ENCODE data around the gene PKP3. TPM values are rescaled to one million over a fixed set of nuclear protein-coding genes. Genes with fewer than 3 reads are reported as not detected.

Gene PKP3
- total RNA-seq, 1 donor from 2014 or later = 65.7 TPM

DNA sequence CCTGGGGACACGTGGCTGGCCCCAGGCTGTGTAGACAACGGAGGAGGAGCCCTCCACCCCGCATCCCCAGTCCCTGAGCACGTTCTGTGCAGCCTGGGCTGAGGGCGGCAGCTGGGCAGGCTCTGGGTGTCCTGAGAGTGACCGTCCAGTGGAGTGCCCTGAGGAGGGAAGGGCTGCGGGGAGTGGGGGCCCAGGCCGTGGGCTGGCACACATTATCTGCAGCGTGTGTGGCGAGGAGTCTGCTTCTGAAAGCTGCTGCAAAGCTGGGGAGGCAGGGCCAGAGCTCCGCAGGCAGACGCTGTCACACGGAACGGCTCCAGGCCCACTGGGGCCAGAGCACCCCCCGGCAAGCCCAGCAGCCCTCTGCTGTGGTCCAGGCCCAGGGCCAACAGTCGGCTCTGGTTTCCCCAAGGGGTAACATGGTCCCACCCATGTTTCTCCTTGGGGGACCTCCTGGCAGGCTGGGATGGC, 48.6 kb downstream of the PKP3 start:
- Mint-ChIP-seq H3K36me3 (no peaks in the 10 kb centered on the region), H3K4me1 (peaks cover 17% of the 10 kb centered on the region), H3K27ac (no peak overlapping the region), H3K27me3 (ENCODE audit: low read depth) (no peaks in the 10 kb centered on the region), H3K9me3 (no peaks in the 10 kb centered on the region), H3K4me3 (no peak overlapping the region)
- DNase-seq (ENCODE audit: low spot score in 2 of 2, unreplicated experiment in 2 of 2) = no peak
- TF ChIP-seq, protein P1, sequence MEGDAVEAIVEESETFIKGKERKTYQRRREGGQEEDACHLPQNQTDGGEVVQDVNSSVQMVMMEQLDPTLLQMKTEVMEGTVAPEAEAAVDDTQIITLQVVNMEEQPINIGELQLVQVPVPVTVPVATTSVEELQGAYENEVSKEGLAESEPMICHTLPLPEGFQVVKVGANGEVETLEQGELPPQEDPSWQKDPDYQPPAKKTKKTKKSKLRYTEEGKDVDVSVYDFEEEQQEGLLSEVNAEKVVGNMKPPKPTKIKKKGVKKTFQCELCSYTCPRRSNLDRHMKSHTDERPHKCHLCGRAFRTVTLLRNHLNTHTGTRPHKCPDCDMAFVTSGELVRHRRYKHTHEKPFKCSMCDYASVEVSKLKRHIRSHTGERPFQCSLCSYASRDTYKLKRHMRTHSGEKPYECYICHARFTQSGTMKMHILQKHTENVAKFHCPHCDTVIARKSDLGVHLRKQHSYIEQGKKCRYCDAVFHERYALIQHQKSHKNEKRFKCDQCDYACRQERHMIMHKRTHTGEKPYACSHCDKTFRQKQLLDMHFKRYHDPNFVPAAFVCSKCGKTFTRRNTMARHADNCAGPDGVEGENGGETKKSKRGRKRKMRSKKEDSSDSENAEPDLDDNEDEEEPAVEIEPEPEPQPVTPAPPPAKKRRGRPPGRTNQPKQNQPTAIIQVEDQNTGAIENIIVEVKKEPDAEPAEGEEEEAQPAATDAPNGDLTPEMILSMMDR (IDR thresholded peaks at IDR 0.05; ENCODE audit: unreplicated experiment) = no peak

DNA sequence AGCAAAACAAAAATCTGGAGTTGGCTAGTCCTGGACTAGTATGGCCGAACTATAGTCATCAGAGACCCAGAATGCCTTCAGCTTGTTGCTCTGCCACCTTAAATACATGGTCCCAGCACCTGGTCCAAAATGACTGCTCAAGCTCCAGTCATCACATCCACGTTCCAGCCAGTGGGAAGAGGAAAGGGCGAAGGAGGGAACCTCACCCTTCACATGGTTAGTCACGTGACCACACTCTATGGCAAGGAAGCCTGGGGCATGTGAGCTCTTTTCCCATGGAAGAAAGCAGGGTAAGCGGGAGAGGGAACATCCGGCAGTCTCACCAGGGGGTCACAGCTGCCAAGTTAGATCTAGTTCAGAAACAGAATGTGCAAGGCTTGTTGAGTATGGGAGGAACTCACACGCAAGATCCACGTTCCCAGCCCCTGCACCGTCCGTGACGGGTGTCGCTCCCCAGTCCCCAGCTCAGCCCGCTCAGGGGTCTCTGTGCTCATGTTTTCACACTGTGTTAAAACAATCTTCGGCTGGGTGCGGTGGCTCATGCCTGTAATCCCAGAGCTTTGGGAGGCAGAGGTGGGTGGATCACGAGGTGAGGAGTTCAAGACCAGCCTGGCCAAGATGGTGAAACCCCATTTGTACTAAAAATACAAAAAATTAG, 49.7 kb downstream of the PKP3 start:
- Mint-ChIP-seq H3K4me3 (no peak overlapping the region), H3K36me3 (no peaks in the 10 kb centered on the region), H3K27ac (no peak overlapping the region), H3K4me1 (peaks cover 19% of the 10 kb centered on the region), H3K27me3 (ENCODE audit: low read depth) (no peaks in the 10 kb centered on the region), H3K9me3 (no peaks in the 10 kb centered on the region)
- DNase-seq (ENCODE audit: low spot score in 2 of 2, unreplicated experiment in 2 of 2) = no peak
- TF ChIP-seq, protein P1 (IDR thresholded peaks at IDR 0.05; ENCODE audit: unreplicated experiment) = no peak

DNA sequence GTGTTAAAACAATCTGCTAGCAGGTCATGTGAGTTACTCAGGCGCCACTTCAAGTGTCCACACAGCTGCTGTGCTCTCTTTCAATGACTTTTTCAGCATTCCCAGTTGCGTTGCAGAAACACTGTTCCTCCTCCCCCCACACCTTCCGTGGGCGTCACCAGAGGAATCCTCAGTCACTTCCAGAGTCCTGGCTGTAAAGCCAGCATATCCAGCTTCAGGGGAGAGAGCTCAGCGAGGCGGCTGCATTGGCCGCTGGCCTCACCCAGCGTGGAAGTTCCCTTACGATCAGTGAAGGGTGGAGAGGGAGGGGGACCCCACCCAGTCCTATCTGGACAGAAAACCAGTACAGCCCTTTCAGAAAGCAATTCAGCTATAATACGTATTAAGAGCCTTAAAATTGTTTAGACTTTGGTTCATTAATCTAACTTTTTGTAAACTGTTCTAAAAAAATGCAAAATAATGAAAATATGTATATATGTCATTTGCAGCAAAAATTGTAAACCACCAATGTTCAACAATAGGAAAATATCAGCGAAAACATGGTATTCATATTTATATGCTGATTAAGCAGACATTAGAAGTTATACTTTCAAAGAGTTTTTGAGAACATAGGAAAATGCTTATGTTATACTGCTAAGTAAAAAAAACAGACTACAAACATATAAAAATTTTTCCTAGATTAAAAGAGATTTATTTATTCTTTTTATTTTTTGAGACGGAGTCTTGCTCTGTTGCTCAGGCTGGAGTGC, 50.6 kb downstream of the PKP3 start:
- Mint-ChIP-seq H3K9me3 (no peaks in the 10 kb centered on the region), H3K4me3 (no peak overlapping the region), H3K36me3 (no peaks in the 10 kb centered on the region), H3K4me1 (peaks cover 21% of the 10 kb centered on the region), H3K27ac (no peak overlapping the region), H3K27me3 (ENCODE audit: low read depth) (no peaks in the 10 kb centered on the region)
- TF ChIP-seq, protein P1 (IDR thresholded peaks at IDR 0.05; ENCODE audit: unreplicated experiment) = no peak
- no peak for DNase-seq (ENCODE audit: low spot score in 2 of 2, unreplicated experiment in 2 of 2)

DNA sequence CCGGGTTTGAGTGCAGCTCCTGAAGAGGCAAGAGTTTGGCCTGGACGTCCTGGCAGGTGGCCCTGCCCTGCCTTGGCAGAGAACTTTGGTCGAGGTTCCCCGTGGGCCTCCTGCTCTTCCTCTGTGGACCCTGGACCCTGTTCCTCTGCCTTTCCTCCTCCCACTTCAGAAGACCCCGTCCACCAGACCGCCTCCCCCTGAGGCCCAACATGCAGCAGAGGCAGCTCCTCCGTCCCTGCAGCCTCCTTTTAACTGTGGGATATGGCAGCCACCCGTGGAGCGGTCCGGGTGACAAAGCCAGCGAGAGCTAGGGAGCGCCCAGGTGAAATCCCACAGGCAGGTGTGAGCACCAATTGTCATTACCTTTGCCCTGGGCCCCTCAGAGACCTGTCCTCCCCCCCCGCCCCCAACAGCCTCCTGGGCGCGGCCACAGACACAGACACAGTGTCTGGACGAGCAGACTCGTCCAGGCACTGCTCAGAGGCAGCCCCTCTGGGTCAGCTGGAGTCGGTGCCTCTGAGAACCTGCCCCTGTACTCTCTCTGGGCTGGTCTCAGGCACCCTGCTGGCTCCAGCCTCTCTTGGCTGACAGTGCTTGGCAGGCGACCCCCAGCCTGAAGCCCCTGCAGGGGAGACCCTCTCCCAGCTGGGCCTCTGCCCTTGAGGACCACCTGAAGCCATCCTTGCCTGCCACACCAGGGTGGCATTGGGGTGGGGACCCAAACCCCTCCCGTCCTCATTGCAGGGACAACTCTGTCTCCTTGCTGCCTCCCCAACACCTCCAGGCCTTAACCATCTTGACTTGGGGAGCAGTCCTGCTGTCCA, 52.0 kb downstream of the PKP3 start:
- no peak for DNase-seq (ENCODE audit: low spot score in 2 of 2, unreplicated experiment in 2 of 2)

DNA sequence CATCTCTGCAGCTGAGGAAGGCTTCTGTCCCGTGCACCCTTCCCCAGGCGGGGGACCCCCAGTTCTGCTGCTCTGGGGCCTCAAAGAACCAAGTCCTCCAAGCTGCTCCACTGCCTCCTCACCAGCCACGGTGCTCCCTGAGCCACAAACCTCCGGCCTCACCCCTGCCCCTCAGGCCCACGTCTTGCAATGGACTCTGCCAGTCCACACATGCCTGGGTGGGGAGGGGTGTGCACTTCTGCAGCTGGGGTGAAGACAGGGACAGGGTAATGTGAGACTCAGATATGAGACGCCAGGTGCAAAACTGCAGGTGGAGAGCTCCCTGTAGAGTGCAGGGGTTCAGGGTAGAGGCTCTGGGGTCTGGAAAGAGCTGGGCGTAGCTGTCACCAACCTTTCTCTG, 52.9 kb downstream of the PKP3 start:
- Mint-ChIP-seq H3K36me3 (no peaks in the 10 kb centered on the region), H3K9me3 (no peaks in the 10 kb centered on the region), H3K4me3 (no peak overlapping the region), H3K4me1 (peaks cover 33% of the 10 kb centered on the region), H3K27ac (peak overlapping the region; percentile 85), H3K27me3 (ENCODE audit: low read depth) (no peaks in the 10 kb centered on the region)
- no peak for DNase-seq (ENCODE audit: low spot score in 2 of 2, unreplicated experiment in 2 of 2)
- TF ChIP-seq, protein P1 (IDR thresholded peaks at IDR 0.05; ENCODE audit: unreplicated experiment) = no peak

More for the DNA sequence above, 52.0 kb downstream of the PKP3 start:
- no peaks in the 10 kb centered on the region for H3K9me3 Mint-ChIP-seq
- TF ChIP-seq, protein P1 (IDR thresholded peaks at IDR 0.05; ENCODE audit: unreplicated experiment) = no peak
- peaks cover 28% of the 10 kb centered on the region for H3K4me1 Mint-ChIP-seq
- no peaks in the 10 kb centered on the region for H3K36me3 Mint-ChIP-seq
- peak overlapping the region; percentile 85 for H3K27ac Mint-ChIP-seq
- H3K27me3 Mint-ChIP-seq (ENCODE audit: low read depth) = no peaks in the 10 kb centered on the region
- no peak overlapping the region for H3K4me3 Mint-ChIP-seq

Data from mesothelial cell of epicardium (in vitro differentiated cells).